Esophagus squamous epithelium (tissue), 4 donors: ENCODE data around the gene ARMH3.

ENCODE experiments used
- POLR2A ChIP-seq, 4 donors: fragments of 450-650 bp; IDR thresholded peaks; one replicate each; pipeline ENCODE4 v1.6.1; 2017; ENCODE audit warnings: antibody characterized with exemption in 4 of 4, mild to moderate bottlenecking in 4 of 4, moderate library complexity in 3 of 4
- TF ChIP-seq, protein P1 (sequence below), 6 experiments: fragments of 450-650 bp in 4 of 6; fragments of 200-600 bp in 2 of 6; sonication (generic) in 2 of 6; IDR thresholded peaks; one replicate each; pipeline ENCODE4 v1.5.1; 2016 to 2019; ENCODE audit warnings: antibody characterized with exemption in 6 of 6, mild to moderate bottlenecking in 4 of 6, moderate library complexity in 4 of 6

GRCh38 chr10:101857802-101858476 is 198.0 kb downstream of the ARMH3 start:
- no peak for TF ChIP-seq POLR2A (IDR thresholded peaks at IDR 0.05)
- TF ChIP-seq, protein P1, sequence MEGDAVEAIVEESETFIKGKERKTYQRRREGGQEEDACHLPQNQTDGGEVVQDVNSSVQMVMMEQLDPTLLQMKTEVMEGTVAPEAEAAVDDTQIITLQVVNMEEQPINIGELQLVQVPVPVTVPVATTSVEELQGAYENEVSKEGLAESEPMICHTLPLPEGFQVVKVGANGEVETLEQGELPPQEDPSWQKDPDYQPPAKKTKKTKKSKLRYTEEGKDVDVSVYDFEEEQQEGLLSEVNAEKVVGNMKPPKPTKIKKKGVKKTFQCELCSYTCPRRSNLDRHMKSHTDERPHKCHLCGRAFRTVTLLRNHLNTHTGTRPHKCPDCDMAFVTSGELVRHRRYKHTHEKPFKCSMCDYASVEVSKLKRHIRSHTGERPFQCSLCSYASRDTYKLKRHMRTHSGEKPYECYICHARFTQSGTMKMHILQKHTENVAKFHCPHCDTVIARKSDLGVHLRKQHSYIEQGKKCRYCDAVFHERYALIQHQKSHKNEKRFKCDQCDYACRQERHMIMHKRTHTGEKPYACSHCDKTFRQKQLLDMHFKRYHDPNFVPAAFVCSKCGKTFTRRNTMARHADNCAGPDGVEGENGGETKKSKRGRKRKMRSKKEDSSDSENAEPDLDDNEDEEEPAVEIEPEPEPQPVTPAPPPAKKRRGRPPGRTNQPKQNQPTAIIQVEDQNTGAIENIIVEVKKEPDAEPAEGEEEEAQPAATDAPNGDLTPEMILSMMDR (IDR thresholded peaks at IDR 0.05): no peak
